ENCODE results near the gene ELMO2.

Gene ELMO2

GRCh38 chr20:46408281-46408731, 1.9 kb upstream of the ELMO2 start:
- DNase-seq (ENCODE audit: low read depth): no peak
- no peak for TF ChIP-seq CTCF (IDR thresholded peaks at IDR 0.05; ENCODE audit: control insufficient read depth, extremely low read depth, insufficient read depth)
- H3K4me3 ChIP-seq (ENCODE audit: low read depth, low read length): no peak overlapping the region

- no peak for TF ChIP-seq CTCF (IDR thresholded peaks at IDR 0.05; ENCODE audit: control insufficient read depth, extremely low read depth, insufficient read depth)
- H3K4me3 ChIP-seq (ENCODE audit: low read depth, low read length): no peak overlapping the region
- no peak for DNase-seq (ENCODE audit: low read depth)
These were observed 1.2 kb upstream of the ELMO2 start for GRCh38 chr20:46407671-46407996.

GRCh38 chr20:46406986-46407670, 713 bp upstream of the ELMO2 start:
- DNase-seq (ENCODE audit: low read depth): peak; percentile 61
- H3K4me3 ChIP-seq (ENCODE audit: low read depth, low read length): peak overlapping the region; percentile 69
- TF ChIP-seq CTCF (IDR thresholded peaks at IDR 0.05; ENCODE audit: control insufficient read depth, extremely low read depth, insufficient read depth): no peak

- no peak for TF ChIP-seq CTCF (IDR thresholded peaks at IDR 0.05; ENCODE audit: control insufficient read depth, extremely low read depth, insufficient read depth)
- DNase-seq (ENCODE audit: low read depth): no peak
- H3K4me3 ChIP-seq (ENCODE audit: low read depth, low read length): no peak overlapping the region
These were observed 4.0 kb downstream of the ELMO2 start for GRCh38 chr20:46402331-46402811.

GRCh38 chr20:46401478-46401860, 4.9 kb downstream of the ELMO2 start:
- H3K4me3 ChIP-seq (ENCODE audit: low read depth, low read length): no peak overlapping the region
- no peak for DNase-seq (ENCODE audit: low read depth)
- TF ChIP-seq CTCF (IDR thresholded peaks at IDR 0.05; ENCODE audit: control insufficient read depth, extremely low read depth, insufficient read depth): no peak

GRCh38 chr20:46400828-46401477, 5.5 kb downstream of the ELMO2 start:
- H3K4me3 ChIP-seq (ENCODE audit: low read depth, low read length): no peak overlapping the region
- TF ChIP-seq CTCF (IDR thresholded peaks at IDR 0.05; ENCODE audit: control insufficient read depth, extremely low read depth, insufficient read depth): no peak
- DNase-seq (ENCODE audit: low read depth): no peak
